ENCODE measurements around the gene RPL15. TPM values are rescaled to one million over a fixed set of nuclear protein-coding genes. Genes with fewer than 3 reads are reported as not detected.

The RPL15 gene
- total RNA-seq, 2 donors from 2014 or later = 385 to 1,128 TPM

GRCh38 chr3:23940775-23941174 is 23.8 kb downstream of the RPL15 start:
- H3K27ac ChIP-seq = no peak overlapping the region
- no peaks in the 10 kb centered on the region for H3K27me3 ChIP-seq
- WGBS, 2 donors = 67 to 71% methylated on average over 5 of the region's 5 CpGs
- no peaks in the 10 kb centered on the region for H3K36me3 ChIP-seq (replicated peaks in 1 of 2; ENCODE audit: insufficient read depth in 1 of 2, low read depth in 2 of 2)
- H3K9me3 ChIP-seq = no peaks in the 10 kb centered on the region
- TF ChIP-seq POLR2A (IDR thresholded peaks at IDR 0.05) (no peak), CTCF (IDR thresholded peaks at IDR 0.05) (no peak)
- intact Hi-C loops (cut with DNase I) = no loop called here
- DNase-seq (no peak), ATAC-seq (no peak)
- no peak overlapping the region for H3K4me3 ChIP-seq
- peaks cover 6% of the 10 kb centered on the region for H3K4me1 ChIP-seq

DNA sequence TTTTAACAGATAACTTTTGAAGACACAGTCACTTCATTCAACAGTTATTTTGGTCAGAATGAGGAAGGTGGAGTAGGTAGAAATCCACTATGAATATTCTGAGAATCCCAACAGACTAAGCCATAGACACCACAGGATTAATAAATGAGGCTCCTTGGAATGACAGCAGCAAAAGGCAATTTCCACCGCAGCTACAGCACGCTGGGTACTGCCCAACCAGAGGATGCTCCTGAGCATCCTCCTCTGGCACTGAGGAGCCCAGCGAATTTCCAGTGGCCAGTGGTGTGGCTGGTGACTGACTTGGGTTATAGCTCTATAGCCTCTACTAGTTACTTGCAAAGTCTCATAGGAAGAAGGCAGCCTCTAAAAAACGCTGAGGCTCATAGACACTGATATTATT is 24.5 kb downstream of the RPL15 start:
- Histone ChIP-seq H3K4me3 (no peak overlapping the region), H3K9me3 (no peaks in the 10 kb centered on the region), H3K27ac (no peak overlapping the region), H3K4me1 (peaks cover 8% of the 10 kb centered on the region), H3K36me3 (replicated peaks in 1 of 2; ENCODE audit: insufficient read depth in 1 of 2, low read depth in 2 of 2) (no peaks in the 10 kb centered on the region), H3K27me3 (no peaks in the 10 kb centered on the region)
- intact Hi-C loops (cut with DNase I) = no loop called here
- no peak for TF ChIP-seq CTCF (IDR thresholded peaks at IDR 0.05)
- TF ChIP-seq POLR2A (IDR thresholded peaks at IDR 0.05) = no peak
- WGBS, 2 donors = 74 to 83% methylated on average over 4 of the region's 4 CpGs
- ATAC-seq (no peak), DNase-seq (no peak)

GRCh38 chr3:23942546-23942945 is 25.6 kb downstream of the RPL15 start:
- intact Hi-C loops (cut with DNase I) = no loop called here
- no peaks in the 10 kb centered on the region for H3K36me3 ChIP-seq (replicated peaks in 1 of 2; ENCODE audit: insufficient read depth in 1 of 2, low read depth in 2 of 2)
- DNase-seq (no peak), ATAC-seq (no peak)
- H3K4me3 ChIP-seq = no peak overlapping the region
- WGBS, 2 donors = 84 to 89% methylated on average over 11 of the region's 11 CpGs
- no peak overlapping the region for H3K27ac ChIP-seq
- no peaks in the 10 kb centered on the region for H3K9me3 ChIP-seq
- TF ChIP-seq CTCF (IDR thresholded peaks at IDR 0.05) (no peak), POLR2A (IDR thresholded peaks at IDR 0.05) (no peak)
- peaks cover 19% of the 10 kb centered on the region for H3K4me1 ChIP-seq
- H3K27me3 ChIP-seq = no peaks in the 10 kb centered on the region

DNA sequence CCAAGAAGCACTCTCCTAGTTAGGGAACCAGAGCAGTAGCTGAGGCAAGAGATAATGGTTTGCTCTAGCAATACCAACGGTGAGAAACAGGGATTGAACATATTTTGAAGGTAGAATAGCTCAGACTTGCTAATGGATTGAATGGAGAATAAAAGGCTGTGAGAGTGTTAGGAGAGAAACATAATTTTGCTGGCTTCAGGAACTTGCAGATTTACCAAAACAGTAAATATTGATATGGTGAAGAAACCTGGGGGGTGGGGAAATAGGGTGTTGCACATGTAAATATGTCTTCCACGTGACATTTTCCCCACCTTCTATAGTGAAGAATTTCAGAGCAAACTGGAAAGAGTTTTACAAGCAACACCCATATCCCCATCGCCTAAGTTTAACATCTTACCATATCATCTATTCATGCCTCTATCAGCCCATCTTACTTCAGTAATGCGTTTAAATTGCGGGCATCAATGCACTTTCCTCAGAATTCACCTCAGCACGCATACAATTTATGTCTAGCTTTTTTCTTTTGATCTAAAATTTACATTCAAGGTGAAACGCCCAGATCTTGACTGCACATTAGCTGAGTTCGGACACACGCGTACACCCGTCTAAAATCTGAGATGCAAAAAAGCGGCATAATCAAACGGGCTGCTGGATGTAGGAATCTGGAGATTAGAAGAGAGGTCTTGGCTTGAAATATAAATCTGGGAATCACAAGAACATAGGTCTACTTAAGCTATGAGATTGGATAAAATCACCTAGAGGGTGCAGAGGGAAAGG is 27.3 kb downstream of the RPL15 start:
- no peak for ATAC-seq
- Histone ChIP-seq H3K27me3 (no peaks in the 10 kb centered on the region), H3K4me1 (peaks cover 35% of the 10 kb centered on the region), H3K9me3 (no peaks in the 10 kb centered on the region), H3K27ac (peak overlapping the region in 2 of 4 donors; percentile 91 to 100), H3K4me3 (peak overlapping the region; percentile 26 to 55), H3K36me3 (replicated peaks in 1 of 2; ENCODE audit: insufficient read depth in 1 of 2, low read depth in 2 of 2) (no peaks in the 10 kb centered on the region)
- 6 to 7% methylated on average over 13 of the region's 13 CpGs for WGBS, 2 donors
- intact Hi-C loops (cut with DNase I) = no loop called here
- DNase-seq = no peak
- TF ChIP-seq CTCF (IDR thresholded peaks at IDR 0.05) (no peak), POLR2A (IDR thresholded peaks at IDR 0.05) (no peak)
